Left ventricle myocardium inferior (tissue), 1 donor: Measurements from ENCODE around the gene RETREG3. TPM values are rescaled to one million over a fixed set of nuclear protein-coding genes. Genes with fewer than 3 reads are reported as not detected.

Source experiments
- DNase-seq: peaks from one replicate; pipeline ENCODE4 v3.0.0-alpha.2; 2020
- H3K27ac ChIP-seq: fragments of 200-600 bp; replicated peaks from 2 replicates; pipeline ENCODE4 v1.8.0; 2021
- H3K27me3 ChIP-seq: fragments of 200-600 bp; 2 replicates; pipeline ENCODE4 v1.8.0; 2021; ENCODE audit warnings: low read depth
- H3K36me3 ChIP-seq: fragments of 200-600 bp; 2 replicates; pipeline ENCODE4 v1.8.0; 2021
- H3K4me1 ChIP-seq: fragments of 200-600 bp; 2 replicates; pipeline ENCODE4 v1.8.0; 2021
- H3K4me3 ChIP-seq: fragments of 200-600 bp; 2 replicates; pipeline ENCODE4 v1.8.0; 2021; ENCODE audit warnings: mild to moderate bottlenecking, moderate library complexity
- H3K9me3 ChIP-seq: fragments of 200-600 bp; replicated peaks from 2 replicates; pipeline ENCODE4 v1.8.0; 2021
- intact Hi-C: fragments of 100-400 bp; cut with micrococcal nuclease; formaldehyde crosslinking; loops from one replicate; pipeline ENCODE4 v1.11.0; 2022
- total RNA-seq: library from RNA; stranded (reverse); fragmentation: NEBNext Ultra II Directional; extraction: Animal tissue kit (Norgen Biotek cat#: 25700); gene quantifications from one replicate; pipeline ENCODE4 v1.2.1, GENCODE V29; 2021
- TF ChIP-seq, protein P1 (sequence below): fragments of 200-600 bp; IDR thresholded peaks from 2 replicates; pipeline ENCODE4 v1.8.0; 2021; ENCODE audit warnings: antibody characterized with exemption, mild to moderate bottlenecking, borderline replicate concordance
- donor health status: DM: no; HTN: yes; CAD: no; lungs with severe emphysema.

RETREG3 gene
- total RNA-seq, 1 donor from 2014 or later, result 17.6 TPM

DNA sequence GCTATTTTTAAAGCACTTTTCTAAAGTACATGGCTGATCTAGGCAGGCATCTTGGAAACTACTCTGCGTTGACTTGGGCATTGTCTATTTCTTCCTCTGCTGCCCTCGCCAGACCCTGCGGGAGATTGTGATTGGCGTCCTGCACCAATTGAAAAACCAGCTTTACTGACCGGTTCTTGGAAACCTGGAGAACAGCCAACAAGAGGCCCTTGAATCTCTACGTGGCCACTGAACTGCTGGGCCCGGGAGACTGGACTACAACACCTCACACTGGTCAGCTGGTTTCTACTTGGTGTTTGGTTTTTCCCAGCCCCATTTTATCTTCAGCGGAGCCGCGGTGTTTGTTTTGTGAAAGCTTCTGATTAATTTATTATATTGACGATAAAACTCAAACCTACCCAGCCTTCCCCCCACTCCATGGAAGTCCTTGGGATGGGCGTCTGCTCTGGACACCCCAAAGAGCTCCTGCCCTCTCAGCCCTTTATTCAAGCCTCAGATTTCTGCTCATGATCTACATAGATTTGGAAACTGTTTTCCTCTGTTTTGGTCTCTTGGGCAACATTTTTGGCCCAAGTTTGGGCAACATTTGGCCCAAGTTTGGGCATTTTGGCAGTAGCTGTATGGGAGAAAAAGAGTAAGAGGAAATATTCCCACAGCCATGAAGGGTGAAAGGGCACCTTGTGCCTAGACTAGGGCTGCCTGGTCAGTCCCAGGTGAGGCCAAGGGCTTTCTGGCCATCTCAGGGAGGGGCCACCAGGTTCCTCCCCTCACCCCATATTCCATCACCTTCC is 37.5 kb downstream of the RETREG3 start:
- Histone ChIP-seq H3K4me1 (peaks cover 42% of the 10 kb centered on the region), H3K36me3 (peaks cover 69% of the 10 kb centered on the region), H3K27me3 (no peaks in the 10 kb centered on the region), H3K27ac (peak overlapping the region; percentile 27), H3K4me3 (no peak overlapping the region), H3K9me3 (no peaks in the 10 kb centered on the region)
- DNase-seq, result no peak
- intact Hi-C loops, result no loop called here
- TF ChIP-seq, protein P1, sequence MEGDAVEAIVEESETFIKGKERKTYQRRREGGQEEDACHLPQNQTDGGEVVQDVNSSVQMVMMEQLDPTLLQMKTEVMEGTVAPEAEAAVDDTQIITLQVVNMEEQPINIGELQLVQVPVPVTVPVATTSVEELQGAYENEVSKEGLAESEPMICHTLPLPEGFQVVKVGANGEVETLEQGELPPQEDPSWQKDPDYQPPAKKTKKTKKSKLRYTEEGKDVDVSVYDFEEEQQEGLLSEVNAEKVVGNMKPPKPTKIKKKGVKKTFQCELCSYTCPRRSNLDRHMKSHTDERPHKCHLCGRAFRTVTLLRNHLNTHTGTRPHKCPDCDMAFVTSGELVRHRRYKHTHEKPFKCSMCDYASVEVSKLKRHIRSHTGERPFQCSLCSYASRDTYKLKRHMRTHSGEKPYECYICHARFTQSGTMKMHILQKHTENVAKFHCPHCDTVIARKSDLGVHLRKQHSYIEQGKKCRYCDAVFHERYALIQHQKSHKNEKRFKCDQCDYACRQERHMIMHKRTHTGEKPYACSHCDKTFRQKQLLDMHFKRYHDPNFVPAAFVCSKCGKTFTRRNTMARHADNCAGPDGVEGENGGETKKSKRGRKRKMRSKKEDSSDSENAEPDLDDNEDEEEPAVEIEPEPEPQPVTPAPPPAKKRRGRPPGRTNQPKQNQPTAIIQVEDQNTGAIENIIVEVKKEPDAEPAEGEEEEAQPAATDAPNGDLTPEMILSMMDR, result no peak

DNA sequence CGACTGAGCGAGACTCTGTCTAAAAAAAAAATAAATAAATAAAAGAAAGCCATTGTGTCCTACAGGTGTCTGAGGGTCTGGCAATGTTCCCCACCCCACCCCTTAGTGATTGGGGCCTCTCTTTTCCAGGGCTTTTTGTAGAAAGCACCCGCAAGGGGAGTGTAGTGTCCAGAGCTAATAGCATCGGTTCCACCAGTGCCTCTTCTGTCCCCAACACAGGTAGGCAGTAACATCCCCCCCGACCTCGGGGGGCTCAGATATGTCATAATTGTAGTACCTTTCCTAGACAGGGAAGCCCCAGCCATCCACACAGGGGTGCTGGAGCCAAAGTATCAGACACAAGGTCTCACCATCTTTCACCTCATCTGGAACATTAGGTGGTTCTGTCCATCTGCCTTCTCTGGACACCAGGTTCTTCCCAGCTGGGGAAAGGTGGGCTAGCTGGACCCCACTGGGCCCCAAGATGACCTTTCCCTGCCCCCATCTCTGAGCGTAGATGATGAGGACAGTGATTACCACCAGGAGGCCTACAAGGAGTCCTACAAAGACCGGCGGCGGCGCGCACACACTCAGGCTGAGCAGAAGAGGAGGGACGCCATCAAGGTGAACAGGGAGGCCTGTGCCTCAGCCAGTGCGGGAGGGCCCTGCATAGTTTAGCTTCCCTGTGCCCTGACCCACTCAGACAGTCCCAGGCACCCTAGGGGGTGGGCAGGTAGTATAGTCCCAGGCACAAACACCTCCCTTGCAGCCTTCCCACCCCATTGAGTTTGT is 40.6 kb downstream of the RETREG3 start:
- Histone ChIP-seq H3K4me3 (peak overlapping the region; percentile 99), H3K36me3 (peaks cover 74% of the 10 kb centered on the region), H3K4me1 (peaks cover 62% of the 10 kb centered on the region), H3K27me3 (no peaks in the 10 kb centered on the region), H3K9me3 (no peaks in the 10 kb centered on the region), H3K27ac (peak overlapping the region; percentile 100)
- DNase-seq, result no peak
- TF ChIP-seq, protein P1, result no peak
- intact Hi-C loops, result no loop called here

DNA sequence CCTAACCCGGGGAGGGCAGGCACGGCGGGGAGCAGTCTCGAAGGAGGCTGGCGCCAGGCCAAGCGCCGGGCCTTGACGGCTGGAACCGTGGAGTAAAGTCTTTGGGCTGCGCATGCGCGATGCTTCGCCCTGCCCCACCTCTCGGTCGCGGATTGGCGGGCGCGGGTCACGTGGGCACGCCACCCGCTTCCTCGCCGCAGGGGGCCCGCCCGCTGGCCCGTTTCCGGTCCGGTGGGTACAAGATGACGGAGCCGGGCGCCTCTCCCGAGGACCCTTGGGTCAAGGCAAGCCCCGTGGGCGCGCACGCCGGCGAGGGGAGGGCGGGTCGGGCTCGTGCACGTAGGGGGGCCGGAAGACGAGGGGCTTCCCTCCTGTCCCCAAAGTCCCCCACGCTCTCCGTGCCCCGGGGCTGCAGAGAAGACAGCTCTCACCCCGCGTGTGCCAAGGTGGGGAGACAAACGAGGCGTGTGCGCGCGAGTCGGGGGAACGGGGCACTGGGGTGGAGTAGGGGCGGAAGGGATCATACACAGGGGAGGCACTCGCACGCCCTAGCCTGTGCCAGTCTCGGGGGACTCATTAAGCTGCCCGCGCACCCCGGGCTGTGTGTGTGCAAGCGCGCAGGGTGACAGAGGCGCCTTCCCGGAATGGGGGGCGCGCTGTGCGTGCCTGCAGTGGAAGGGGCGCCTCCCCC is 42.1 kb downstream of the RETREG3 start, which contains the start of gene MLX:
Gene MLX, plus strand, starts transcription at position 218 of the 691 bp plus-strand sequence. Its CDS starts 25 bp downstream, at position 243.
- peak; percentile 96 for DNase-seq
- Histone ChIP-seq H3K27ac (peak within 1 kb of the TSS; percentile 100), H3K27me3 (no peaks in the 10 kb centered on the region), H3K9me3 (no peaks in the 10 kb centered on the region), H3K4me3 (peak within 1 kb of the TSS; percentile 99), H3K36me3 (peaks cover 59% of the 10 kb centered on the region), H3K4me1 (peaks cover 77% of the 10 kb centered on the region)
- TF ChIP-seq, protein P1, result peak; percentile 16
- intact Hi-C loops, result no loop called here

DNA sequence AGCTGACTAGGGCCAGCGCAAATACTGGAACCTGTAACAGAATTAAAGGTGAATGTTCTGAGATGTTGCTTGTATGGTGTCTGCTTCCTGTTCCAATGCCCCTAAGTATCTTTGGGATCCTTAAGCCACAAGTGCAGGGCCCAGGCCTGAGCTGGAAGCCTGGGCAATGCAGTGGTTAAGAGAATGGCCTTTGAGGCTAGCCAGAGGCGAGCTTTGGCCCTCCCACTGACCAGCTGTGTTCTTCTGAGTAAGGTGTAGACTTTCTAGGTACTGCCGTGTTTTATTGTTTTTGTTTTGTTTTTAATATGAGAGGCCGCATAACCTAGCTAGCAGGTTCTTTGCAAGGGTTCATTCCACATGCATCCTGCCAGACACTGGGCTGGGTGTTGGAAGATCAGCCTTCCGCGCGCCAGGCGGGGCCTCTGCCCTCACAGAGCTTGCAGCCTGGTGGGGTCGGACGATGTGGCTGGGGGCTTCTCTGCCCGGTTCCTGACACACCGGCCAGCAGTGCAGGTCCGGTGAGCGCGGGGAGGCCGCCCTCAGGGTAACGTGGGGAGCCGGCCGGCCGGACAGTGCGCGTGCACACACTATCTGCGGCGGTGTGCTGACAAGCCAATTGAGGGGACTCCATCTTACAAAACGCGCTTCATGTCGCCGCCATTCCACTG is 42.8 kb downstream of the RETREG3 start:
- peak overlapping the region; percentile 99 for H3K4me3 ChIP-seq
- peak overlapping the region; percentile 100 for H3K27ac ChIP-seq
- H3K36me3 ChIP-seq, result peaks cover 52% of the 10 kb centered on the region
- peaks cover 75% of the 10 kb centered on the region for H3K4me1 ChIP-seq
- TF ChIP-seq, protein P1, result no peak
- no peaks in the 10 kb centered on the region for H3K9me3 ChIP-seq
- intact Hi-C loops, result no loop called here
- H3K27me3 ChIP-seq, result no peaks in the 10 kb centered on the region
- DNase-seq, result no peak
